HEK293T (cell line): ENCODE results near the gene ADAT2.

Experiments used
- ARNT ChIP-seq: fragments of 450-650 bp; IDR thresholded peaks from 2 replicates; pipeline ENCODE4 v1.6.1; 2017; ENCODE audit warnings: mild to moderate bottlenecking
- BHLHE40 ChIP-seq: fragments of 450-650 bp; IDR thresholded peaks from 2 replicates; pipeline ENCODE4 v1.6.1; 2016; ENCODE audit warnings: mild to moderate bottlenecking, moderate library complexity, borderline replicate concordance
- CTBP1 ChIP-seq: fragments of 450-650 bp; IDR thresholded peaks from 2 replicates; pipeline ENCODE4 v1.6.1; 2016; ENCODE audit warnings: borderline replicate concordance
- ELF4 ChIP-seq: fragments of 450-650 bp; IDR thresholded peaks from 2 replicates; pipeline ENCODE4 v1.6.1; 2017; ENCODE audit warnings: antibody characterized with exemption
- FOXK2 ChIP-seq: fragments of 450-650 bp; IDR thresholded peaks from 2 replicates; pipeline ENCODE4 v1.6.1; 2016; ENCODE audit warnings: mild to moderate bottlenecking
- FOXM1 ChIP-seq: fragments of 450-650 bp; IDR thresholded peaks from 2 replicates; pipeline ENCODE4 v1.6.1; 2017; ENCODE audit warnings: mild to moderate bottlenecking, borderline replicate concordance
- HDGF ChIP-seq: fragments of 450-650 bp; IDR thresholded peaks from 2 replicates; pipeline ENCODE4 v1.6.1; 2017; ENCODE audit warnings: antibody characterized with exemption, borderline replicate concordance
- NFRKB ChIP-seq: fragments of 450-650 bp; IDR thresholded peaks from 2 replicates; pipeline ENCODE4 v1.6.1; 2016; ENCODE audit warnings: mild to moderate bottlenecking, moderate library complexity
- SP1 ChIP-seq: fragments of 450-650 bp; IDR thresholded peaks from 2 replicates; pipeline ENCODE4 v1.6.1; 2017
- ZNF384 ChIP-seq: fragments of 450-650 bp; IDR thresholded peaks from 2 replicates; pipeline ENCODE4 v1.6.1; 2016

GRCh38 chr6:143465546-143465945 is 15.1 kb upstream of the ADAT2 start:
- TF ChIP-seq FOXM1 (no peak), HDGF (no peak), BHLHE40 (no peak), CTBP1 (no peak), SP1 (no peak), NFRKB (no peak), ELF4 (no peak), ARNT (no peak), ZNF384 (no peak), FOXK2 (no peak)
